Gastrocnemius medialis (tissue), 4 donors: ENCODE data around the gene CXCL12.

ENCODE experiments used
- CTCF ChIP-seq, 5 experiments: fragments of 450-650 bp in 3 of 5; fragments of 200-600 bp in 2 of 5; sonication (generic) in 2 of 5; IDR thresholded peaks in 4 of 5; conservative IDR thresholded peaks in 1 of 5; 1 replicate in 4 of 5; 2 replicates in 1 of 5; pipeline ENCODE4 v1.5.1; 2016 to 2019; ENCODE audit warnings: antibody characterized with exemption in 5 of 5, mild to moderate bottlenecking in 3 of 5, moderate library complexity in 3 of 5
- POLR2A ChIP-seq, 2 donors: fragments of 450-650 bp; IDR thresholded peaks; one replicate each; pipeline ENCODE4 v1.6.1; 2017; ENCODE audit warnings: antibody characterized with exemption in 2 of 2, mild to moderate bottlenecking in 2 of 2, moderate library complexity in 2 of 2

GRCh38 chr10:44362866-44363711 is 21.8 kb downstream of the CXCL12 start:
- no peak for TF ChIP-seq POLR2A (IDR thresholded peaks at IDR 0.05)
- no peak for TF ChIP-seq CTCF (IDR thresholded peaks at IDR 0.05 in 4 of 5, conservative IDR thresholded peaks at IDR 0.05 in 1 of 5)
